HUES48 (cell line): ENCODE results near the gene CDC20B.
"Not testable (repeated sequence)": the region's sequence is repeated elsewhere in the genome, so short reads cannot be mapped to it uniquely, and the experiment has no call there.

Experiments
- H3K27ac ChIP-seq: one replicate; pipeline ENCODE4 v1.7.0; 2013; ENCODE audit warnings: low read depth, low read length, inconsistent platforms
- H3K27me3 ChIP-seq: 2 replicates; pipeline ENCODE4 v1.6.1; 2013; ENCODE audit warnings: mild to moderate bottlenecking, low read length; ENCODE audit not compliant: control insufficient read depth, insufficient read depth
- H3K36me3 ChIP-seq: 2 replicates; pipeline ENCODE4 v1.6.1; 2013; ENCODE audit warnings: low read length; ENCODE audit not compliant: control insufficient read depth, insufficient read depth
- H3K4me1 ChIP-seq: 2 replicates; pipeline ENCODE4 v1.6.1; 2013; ENCODE audit warnings: mild to moderate bottlenecking, low read length; ENCODE audit not compliant: control insufficient read depth, insufficient read depth
- H3K4me3 ChIP-seq: 2 replicates; pipeline ENCODE4 v1.5.1; 2013; ENCODE audit warnings: mild to moderate bottlenecking, low read depth, low read length
- H3K9ac ChIP-seq: 2 replicates; pipeline ENCODE4 v1.6.1; 2013; ENCODE audit warnings: mild to moderate bottlenecking, low read depth, low read length, moderate library complexity
- H3K9me3 ChIP-seq: 2 replicates; pipeline ENCODE4 v1.6.1; 2013; ENCODE audit warnings: low read length; ENCODE audit not compliant: control insufficient read depth, insufficient read depth

Gene CDC20B

DNA sequence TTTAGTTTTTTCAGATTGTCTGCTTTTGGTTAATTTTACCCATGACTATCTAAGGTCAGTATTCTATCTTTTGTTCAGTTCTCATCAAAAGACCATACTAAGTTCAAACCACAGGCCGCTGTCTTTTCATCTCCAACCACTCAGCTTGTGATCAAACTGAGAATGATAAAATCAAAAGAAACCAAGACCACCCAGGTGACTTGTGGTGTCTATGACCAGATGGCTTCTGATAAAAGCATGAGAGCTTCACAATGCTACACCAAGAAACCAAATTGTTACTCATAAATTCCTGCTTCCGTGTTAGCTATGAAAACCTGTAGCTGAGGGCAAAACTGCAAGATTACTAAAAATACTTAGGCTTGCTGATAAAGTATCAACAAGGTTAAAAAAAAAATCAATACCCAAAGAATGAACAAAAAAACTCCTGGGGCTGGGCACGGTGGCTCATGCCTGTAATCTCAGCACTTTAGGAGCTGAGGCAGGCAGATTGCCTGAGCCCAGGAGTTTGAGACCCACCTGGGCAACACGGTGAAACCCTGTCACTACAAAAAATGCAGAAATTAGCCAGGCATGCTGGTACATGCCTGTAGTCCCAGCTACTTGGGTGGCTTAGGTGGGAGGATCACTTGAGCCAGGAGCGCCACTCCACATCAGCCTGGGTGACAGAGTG is 38.8 kb downstream of the CDC20B start:
- no peaks in the 10 kb centered on the region for H3K27me3 ChIP-seq
- no peak overlapping the region for H3K9ac ChIP-seq
- no peaks in the 10 kb centered on the region for H3K36me3 ChIP-seq
- H3K4me3 ChIP-seq = no peak overlapping the region
- no peaks in the 10 kb centered on the region for H3K9me3 ChIP-seq
- no peaks in the 10 kb centered on the region for H3K4me1 ChIP-seq
- no peak overlapping the region for H3K27ac ChIP-seq

DNA sequence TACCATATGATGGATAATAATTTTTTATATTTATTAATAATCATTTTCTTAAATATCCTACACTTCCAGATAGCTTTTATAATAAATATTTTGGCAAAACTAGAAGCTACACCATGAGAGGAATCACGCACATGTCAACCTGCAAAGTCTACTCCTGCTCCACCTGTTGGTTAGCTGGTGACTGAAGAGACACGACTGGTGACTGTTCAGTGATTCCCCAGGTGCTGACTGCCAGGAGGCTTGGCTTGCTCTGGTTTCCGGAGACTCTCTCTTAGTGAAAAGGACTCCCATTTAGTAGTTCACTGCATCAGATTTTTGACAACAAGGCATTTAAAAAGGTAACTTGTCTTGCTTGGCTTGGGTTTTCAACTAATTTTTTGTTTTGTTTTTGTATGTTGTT is 49.6 kb downstream of the CDC20B start:
- no peak overlapping the region for H3K4me3 ChIP-seq

DNA sequence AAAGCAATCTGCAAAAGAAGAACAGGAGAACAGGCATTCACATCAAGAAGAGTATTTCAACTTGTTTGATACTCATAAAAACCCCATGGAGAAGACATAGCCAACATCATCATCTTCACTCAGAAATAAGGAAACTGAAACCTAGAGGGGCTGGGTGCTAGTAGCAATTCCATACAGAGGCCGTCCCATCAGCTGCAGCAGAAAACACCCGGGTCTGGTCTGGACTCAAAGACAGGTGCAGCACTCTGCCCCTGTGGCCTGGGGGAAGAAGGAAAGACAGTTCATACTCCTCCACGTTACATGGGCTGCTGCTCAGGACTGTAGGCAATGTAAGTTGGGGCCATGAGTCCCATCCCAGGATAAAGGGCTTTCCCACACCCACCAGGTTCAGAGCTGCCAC is 58.9 kb downstream of the CDC20B start:
- H3K4me1 ChIP-seq = peaks cover 10% of the 10 kb centered on the region
- H3K9ac ChIP-seq = no peak overlapping the region
- no peaks in the 10 kb centered on the region for H3K9me3 ChIP-seq
- no peaks in the 10 kb centered on the region for H3K27me3 ChIP-seq
- H3K4me3 ChIP-seq = no peak overlapping the region
- H3K27ac ChIP-seq = no peak overlapping the region
- H3K36me3 ChIP-seq = no peaks in the 10 kb centered on the region

More for the DNA sequence above, 49.6 kb downstream of the CDC20B start:
- Histone ChIP-seq H3K36me3 (no peaks in the 10 kb centered on the region), H3K9ac (no peak overlapping the region), H3K4me1 (no peaks in the 10 kb centered on the region), H3K27me3 (no peaks in the 10 kb centered on the region), H3K9me3 (no peaks in the 10 kb centered on the region), H3K27ac (no peak overlapping the region)

DNA sequence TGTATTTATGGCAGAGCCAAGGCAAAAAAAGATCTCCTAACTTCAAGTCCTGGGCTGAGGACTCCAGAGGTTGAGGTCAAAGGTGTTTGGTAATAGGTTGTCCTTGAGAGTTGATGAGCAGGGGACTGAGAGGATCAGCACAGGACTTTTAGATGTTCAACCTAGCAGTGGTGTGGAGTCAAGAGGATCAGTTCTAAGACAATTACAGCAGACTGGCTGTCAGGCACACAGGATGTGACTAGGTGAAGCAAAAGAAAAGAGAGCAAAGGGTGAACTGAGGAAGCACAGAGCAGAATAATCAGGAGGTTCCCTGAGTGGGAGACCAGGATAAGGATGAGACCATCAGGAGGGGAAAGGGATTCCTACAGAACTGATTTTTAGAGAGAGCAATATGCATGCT is 59.6 kb downstream of the CDC20B start:
- H3K4me3 ChIP-seq = no peak overlapping the region
- H3K27ac ChIP-seq = no peak overlapping the region
- no peaks in the 10 kb centered on the region for H3K9me3 ChIP-seq
- H3K36me3 ChIP-seq = no peaks in the 10 kb centered on the region
- no peaks in the 10 kb centered on the region for H3K27me3 ChIP-seq
- no peak overlapping the region for H3K9ac ChIP-seq
- peaks cover 10% of the 10 kb centered on the region for H3K4me1 ChIP-seq

DNA sequence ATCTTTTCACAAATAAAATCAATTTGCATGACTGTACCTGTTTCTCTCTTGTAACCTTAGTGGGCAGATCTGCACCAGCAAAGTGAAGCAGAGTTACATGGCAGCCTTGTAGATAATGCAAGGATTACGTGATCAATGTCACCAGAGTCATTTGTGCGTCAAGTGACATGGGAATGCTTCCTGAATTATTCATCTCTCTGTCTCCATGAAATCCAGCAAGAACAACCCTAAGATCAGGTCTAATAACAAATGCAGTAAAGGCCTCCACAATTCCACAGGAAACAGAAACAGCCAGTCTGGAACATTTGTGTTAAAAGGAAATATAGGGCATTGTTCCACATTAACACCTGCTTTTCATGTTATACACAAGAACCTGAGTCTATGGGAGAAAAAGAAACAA is 62.8 kb downstream of the CDC20B start:
- no peaks in the 10 kb centered on the region for H3K9me3 ChIP-seq
- no peaks in the 10 kb centered on the region for H3K36me3 ChIP-seq
- H3K9ac ChIP-seq = no peak overlapping the region
- H3K27ac ChIP-seq = no peak overlapping the region
- H3K27me3 ChIP-seq = no peaks in the 10 kb centered on the region
- H3K4me1 ChIP-seq = peaks cover 10% of the 10 kb centered on the region
- no peak overlapping the region for H3K4me3 ChIP-seq

DNA sequence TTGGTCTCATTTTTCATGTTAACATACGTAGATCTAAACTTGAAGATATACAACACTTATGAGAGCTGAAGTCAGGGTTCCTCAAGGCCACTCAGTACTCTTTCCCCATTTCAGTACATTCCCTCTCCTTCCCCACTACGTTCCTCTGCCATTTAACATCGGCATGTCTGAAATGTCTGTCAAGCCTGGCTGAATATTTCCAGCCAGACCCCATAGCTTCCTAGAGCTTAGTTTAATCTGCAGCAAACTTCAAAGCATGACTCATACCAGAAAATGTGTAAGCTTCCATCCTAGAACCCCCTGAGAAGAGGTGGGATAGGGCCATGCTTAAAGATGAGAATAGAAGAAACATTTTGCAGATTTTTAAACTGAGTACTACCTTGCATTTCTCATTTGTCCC is 64.3 kb downstream of the CDC20B start:
- Histone ChIP-seq H3K27ac (no peak overlapping the region), H3K36me3 (no peaks in the 10 kb centered on the region), H3K4me1 (peaks cover 10% of the 10 kb centered on the region), H3K4me3 (no peak overlapping the region), H3K27me3 (no peaks in the 10 kb centered on the region), H3K9me3 (no peaks in the 10 kb centered on the region), H3K9ac (no peak overlapping the region)

DNA sequence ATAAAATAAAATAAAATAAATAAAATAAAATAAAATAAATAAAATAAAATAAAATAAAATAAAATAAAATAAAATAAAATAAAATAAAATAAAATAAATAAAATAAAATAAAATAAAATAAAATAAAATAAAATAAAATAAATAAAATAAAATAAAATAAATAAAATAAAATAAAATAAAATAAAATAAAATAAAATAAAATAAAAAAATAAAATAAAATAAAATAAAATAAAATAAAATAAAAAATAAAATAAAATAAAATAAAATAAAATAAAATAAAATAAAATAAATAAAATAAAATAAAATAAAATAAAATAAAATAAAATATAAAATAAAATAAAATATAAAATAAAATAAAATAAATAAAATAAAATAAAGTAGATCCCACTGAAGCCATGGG is 67.0 kb downstream of the CDC20B start:
- not testable (repeated sequence) for H3K4me3 ChIP-seq, H3K9me3 ChIP-seq, H3K27me3 ChIP-seq, H3K9ac ChIP-seq, H3K36me3 ChIP-seq, H3K27ac ChIP-seq
- peaks cover 10% of the 10 kb centered on the region for H3K4me1 ChIP-seq

DNA sequence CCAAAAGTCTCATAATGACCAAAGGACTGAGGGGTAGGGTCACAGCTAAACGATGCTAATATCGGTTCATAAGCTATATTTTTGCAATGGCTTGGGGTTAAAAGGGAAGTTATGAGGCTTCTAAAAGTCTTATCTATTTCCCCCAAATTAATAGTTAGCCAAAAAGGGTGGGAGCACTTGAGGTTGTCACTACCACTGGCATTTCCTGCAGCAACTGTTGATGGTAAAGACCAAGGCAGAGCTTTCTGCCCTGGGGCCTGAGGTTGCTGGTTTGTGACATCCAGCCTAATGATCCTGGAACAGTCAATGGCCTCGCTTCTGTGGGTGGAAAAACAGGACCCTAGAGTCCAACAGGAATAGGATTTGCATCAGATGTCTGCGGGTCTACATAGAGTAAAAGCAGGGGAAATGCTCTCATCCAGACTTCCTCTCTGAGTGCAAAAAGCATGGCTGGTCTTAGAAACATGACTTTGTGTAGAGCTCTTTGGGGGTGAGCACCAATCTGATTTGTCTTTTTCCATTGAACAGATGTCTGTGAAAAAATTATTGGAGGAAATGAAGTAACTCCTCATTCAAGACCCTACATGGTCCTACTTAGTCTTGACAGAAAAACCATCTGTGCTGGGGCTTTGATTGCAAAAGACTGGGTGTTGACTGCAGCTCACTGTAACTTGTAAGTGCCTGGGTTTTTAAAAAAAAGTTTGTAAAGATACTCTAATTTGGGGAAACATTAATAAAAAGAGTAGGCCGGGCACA is 67.9 kb downstream of the CDC20B start:
- peaks cover 6% of the 10 kb centered on the region for H3K4me1 ChIP-seq
- no peaks in the 10 kb centered on the region for H3K9me3 ChIP-seq
- H3K9ac ChIP-seq = no peak overlapping the region
- no peaks in the 10 kb centered on the region for H3K27me3 ChIP-seq
- H3K4me3 ChIP-seq = no peak overlapping the region
- H3K27ac ChIP-seq = no peak overlapping the region
- H3K36me3 ChIP-seq = no peaks in the 10 kb centered on the region

DNA sequence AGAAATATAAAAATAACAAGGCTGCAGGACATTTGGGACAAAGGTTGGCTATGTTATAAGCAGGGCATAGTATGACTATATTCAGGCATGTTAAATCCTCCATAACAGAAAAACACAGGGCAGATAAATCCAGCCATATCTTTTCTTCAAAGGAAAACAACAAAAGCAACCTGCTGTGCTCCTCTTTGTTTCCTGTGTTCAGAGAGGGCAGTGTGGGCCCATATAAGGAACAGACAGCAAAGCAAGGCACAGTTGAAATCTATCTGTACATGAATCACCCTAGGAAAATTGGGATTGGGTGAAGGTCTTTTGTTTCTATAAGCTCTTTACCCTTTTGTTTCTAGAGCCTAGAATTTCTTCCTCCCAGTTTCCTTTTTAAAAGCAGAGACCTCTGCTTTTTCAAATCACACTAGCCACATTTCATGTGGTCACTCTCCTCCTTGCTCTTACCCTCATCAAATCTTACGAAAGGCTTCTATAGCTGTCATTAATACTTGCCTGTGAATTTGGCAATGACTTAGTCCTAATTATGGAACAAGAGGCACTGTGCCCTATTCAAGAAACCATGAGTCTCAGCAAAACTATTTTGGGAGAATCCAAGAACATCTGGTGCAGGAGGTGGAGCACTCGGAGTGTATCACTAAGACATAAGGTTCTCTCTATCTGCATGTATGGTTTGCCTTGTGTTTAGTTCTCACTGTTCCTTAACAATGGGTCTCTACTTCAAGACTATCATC is 68.8 kb downstream of the CDC20B start:
- Histone ChIP-seq H3K36me3 (no peaks in the 10 kb centered on the region), H3K9me3 (no peaks in the 10 kb centered on the region), H3K27ac (peak overlapping the region; percentile 57), H3K4me1 (no peaks in the 10 kb centered on the region), H3K9ac (no peak overlapping the region), H3K4me3 (no peak overlapping the region), H3K27me3 (no peaks in the 10 kb centered on the region)

DNA sequence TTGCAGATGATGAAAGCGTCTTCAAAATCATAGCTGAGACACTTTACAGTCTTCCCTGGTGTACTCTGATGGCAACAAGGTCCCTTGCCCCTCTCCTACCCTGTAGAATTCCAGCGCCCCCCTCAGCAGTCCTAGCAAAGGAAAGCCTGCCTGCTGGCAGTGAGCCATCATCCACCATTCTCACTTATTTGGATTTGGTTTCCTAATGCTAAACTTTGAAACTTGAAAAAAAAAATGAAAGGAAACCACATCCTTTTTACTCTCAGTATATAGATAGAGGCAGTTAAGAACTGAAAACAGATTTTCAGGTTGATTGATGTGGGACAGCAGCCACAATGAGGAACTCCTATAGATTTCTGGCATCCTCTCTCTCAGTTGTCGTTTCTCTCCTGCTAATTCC is 70.6 kb downstream of the CDC20B start, which contains the start of gene GZMA:
TSS of gene GZMA (plus strand) at position 299 of the 400 bp plus-strand sequence. CDS start at position 336, 37 bp downstream.
- Histone ChIP-seq H3K9ac (no peak within 1 kb of the TSS), H3K27ac (no peak within 1 kb of the TSS), H3K27me3 (no peaks in the 10 kb centered on the region), H3K4me3 (no peak within 1 kb of the TSS), H3K4me1 (no peaks in the 10 kb centered on the region), H3K9me3 (no peaks in the 10 kb centered on the region), H3K36me3 (no peaks in the 10 kb centered on the region)
